AG04450 (cell line): ENCODE measurements around the gene CCDC136. TPM values are rescaled to one million over a fixed set of nuclear protein-coding genes. Genes with fewer than 3 reads are reported as not detected.
A peak's percentile ranks its signal among the peaks of the same experiment; 100 is the strongest.

Experiments used
- CTCF ChIA-PET: fragments of 300-600, 350-600 bp; formaldehyde crosslinking; extraction: SDS; loops from one replicate; lab custom pipeline; 2022; ENCODE audit warnings: antibody characterized with exemption, inconsistent platforms; lab: Charles Lee
- POLR2A ChIA-PET: fragments of 350-600 bp; formaldehyde crosslinking; extraction: SDS; loops from one replicate; lab custom pipeline; 2021; ENCODE audit warnings: antibody characterized with exemption, inconsistent platforms; lab: Yijun Ruan, JAX
- DNase-seq: peaks from one replicate; pipeline ENCODE4 v3.0.0-alpha.2; 2011; ENCODE audit warnings: low read depth, low spot score
- H3K27ac ChIP-seq: one replicate; pipeline ENCODE4 v1.5.1; 2012; ENCODE audit warnings: low read depth, low read length, control low read depth
- H3K27me3 ChIP-seq: one replicate; pipeline ENCODE4 v1.6.0; 2012; ENCODE audit warnings: low read length; ENCODE audit not compliant: control insufficient read depth, insufficient read depth
- H3K4me3 ChIP-seq: 2 replicates; pipeline ENCODE4 v1.5.1; 2011; ENCODE audit warnings: mild to moderate bottlenecking, low read depth, low read length, control low read depth
- H3K9me3 ChIP-seq: 2 replicates; pipeline ENCODE4 v1.5.1; 2012; ENCODE audit warnings: low read length; ENCODE audit not compliant: control insufficient read depth, insufficient read depth
- polyA plus RNA-seq: library from polyadenylated mRNA; depleted of rRNA; stranded (reverse); fragments of >200 nt; gene quantifications from 2 replicates; pipeline ENCODE4 v1.2.3, GENCODE V29; 2011
- TF ChIP-seq, protein P1 (sequence below): IDR thresholded peaks from 2 replicates; pipeline ENCODE4 v1.5.1; 2011; ENCODE audit warnings: low read depth, low read length, control low read depth, inconsistent platforms

The CCDC136 gene
- polyA plus RNA-seq, 1 experiment = 19.7 TPM

DNA sequence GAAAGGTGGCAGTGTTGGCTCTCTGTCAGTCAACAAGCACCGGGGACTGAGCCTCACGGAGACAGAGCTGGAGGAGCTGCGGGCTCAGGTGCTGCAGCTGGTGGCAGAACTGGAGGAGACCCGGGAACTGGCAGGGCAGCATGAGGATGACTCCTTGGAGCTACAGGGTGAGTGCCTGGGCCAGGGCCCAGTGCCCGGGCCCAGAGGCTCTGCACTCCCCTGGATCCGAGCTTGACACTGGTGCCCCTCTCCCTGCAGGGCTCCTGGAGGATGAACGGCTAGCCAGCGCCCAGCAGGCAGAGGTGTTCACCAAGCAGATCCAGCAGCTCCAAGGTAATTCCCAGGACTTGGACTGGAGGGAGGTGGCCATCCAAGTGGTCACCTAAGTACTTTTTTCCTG lies 2.7 kb downstream of the CCDC136 start:
- no peak overlapping the region for H3K27ac ChIP-seq
- ChIA-PET CTCF (no interaction called here), POLR2A (no interaction called here)
- H3K4me3 ChIP-seq = no peak overlapping the region
- DNase-seq = no peak
- TF ChIP-seq, protein P1, sequence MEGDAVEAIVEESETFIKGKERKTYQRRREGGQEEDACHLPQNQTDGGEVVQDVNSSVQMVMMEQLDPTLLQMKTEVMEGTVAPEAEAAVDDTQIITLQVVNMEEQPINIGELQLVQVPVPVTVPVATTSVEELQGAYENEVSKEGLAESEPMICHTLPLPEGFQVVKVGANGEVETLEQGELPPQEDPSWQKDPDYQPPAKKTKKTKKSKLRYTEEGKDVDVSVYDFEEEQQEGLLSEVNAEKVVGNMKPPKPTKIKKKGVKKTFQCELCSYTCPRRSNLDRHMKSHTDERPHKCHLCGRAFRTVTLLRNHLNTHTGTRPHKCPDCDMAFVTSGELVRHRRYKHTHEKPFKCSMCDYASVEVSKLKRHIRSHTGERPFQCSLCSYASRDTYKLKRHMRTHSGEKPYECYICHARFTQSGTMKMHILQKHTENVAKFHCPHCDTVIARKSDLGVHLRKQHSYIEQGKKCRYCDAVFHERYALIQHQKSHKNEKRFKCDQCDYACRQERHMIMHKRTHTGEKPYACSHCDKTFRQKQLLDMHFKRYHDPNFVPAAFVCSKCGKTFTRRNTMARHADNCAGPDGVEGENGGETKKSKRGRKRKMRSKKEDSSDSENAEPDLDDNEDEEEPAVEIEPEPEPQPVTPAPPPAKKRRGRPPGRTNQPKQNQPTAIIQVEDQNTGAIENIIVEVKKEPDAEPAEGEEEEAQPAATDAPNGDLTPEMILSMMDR = no peak
- H3K27me3 ChIP-seq = peaks cover 6% of the 10 kb centered on the region
- H3K9me3 ChIP-seq = no peaks in the 10 kb centered on the region; the same call in 1 of the 2 replicates

DNA sequence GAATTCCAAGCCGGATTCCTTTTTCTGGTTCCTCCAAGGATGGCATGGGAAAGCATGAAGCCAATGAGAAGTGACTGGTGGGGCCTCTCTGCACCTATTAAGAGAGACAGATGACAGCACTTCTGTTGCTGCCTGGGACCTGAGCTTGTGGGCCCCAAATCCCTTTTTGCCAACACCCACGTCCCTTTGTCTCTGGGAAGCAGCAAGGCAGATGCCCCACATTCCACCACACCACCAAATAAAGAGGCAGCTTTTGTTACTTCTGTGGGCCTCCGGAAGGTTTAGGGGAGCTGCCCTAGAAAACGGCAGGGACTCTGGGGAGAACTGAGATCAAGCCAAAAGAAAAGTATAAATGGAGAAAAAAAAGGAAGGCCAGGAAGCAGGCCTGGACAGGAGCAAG lies 3.4 kb downstream of the CCDC136 start:
- ChIA-PET POLR2A (no interaction called here), CTCF (no interaction called here)
- no peak for DNase-seq
- Histone ChIP-seq H3K27ac (no peak overlapping the region), H3K9me3 (no peaks in the 10 kb centered on the region; the same call in 1 of the 2 replicates), H3K27me3 (peaks cover 4% of the 10 kb centered on the region), H3K4me3 (no peak overlapping the region)
- TF ChIP-seq, protein P1 = no peak

DNA sequence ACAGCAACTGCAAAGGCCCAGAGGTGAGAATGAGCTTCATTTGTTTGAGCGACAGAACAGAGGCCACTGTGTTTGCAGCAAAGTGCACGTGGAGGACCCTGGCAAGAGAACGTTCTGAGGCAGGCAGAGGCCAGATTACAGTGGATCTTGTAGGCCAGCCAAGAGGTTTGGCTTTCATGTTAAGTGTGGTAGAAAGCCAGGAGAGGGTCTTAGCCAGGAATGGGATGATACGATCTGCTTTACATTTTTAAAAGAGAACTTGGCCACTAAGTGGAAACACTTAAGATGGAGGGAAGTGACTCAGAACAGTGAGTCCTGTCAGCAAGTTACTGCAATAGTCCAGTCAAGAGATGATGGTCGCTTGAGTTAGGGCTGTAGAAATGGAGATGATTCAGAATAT lies 4.6 kb downstream of the CCDC136 start:
- CTCF ChIA-PET = no interaction called here
- H3K9me3 ChIP-seq = no peaks in the 10 kb centered on the region; the same call in 1 of the 2 replicates
- H3K27ac ChIP-seq = no peak overlapping the region
- TF ChIP-seq, protein P1 = no peak
- no peaks in the 10 kb centered on the region for H3K27me3 ChIP-seq
- POLR2A ChIA-PET = no interaction called here
- peak; percentile 39 for DNase-seq
- H3K4me3 ChIP-seq = no peak overlapping the region

DNA sequence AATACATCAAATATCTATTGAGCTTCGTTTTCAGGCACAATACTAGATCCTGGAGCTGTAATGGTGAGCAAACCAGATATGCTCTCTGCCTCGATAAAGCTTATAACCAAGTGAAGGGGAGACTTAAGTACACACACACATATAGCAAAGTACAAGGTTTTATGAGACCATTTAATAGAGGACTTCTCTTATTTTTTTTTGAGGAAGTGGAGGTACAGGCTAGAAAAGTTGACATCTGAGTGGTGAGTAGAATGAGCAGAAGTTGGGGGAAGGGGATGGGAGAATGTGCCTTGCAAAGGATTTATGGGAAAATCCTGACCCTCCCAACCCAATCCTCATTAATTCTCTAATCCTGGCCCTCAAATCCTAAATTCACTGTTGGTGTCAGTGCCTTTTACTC lies 7.7 kb downstream of the CCDC136 start:
- H3K27me3 ChIP-seq = no peaks in the 10 kb centered on the region
- DNase-seq = no peak
- ChIA-PET CTCF (no interaction called here), POLR2A (no interaction called here)
- H3K9me3 ChIP-seq = no peaks in the 10 kb centered on the region
- H3K4me3 ChIP-seq = no peak overlapping the region
- no peak overlapping the region for H3K27ac ChIP-seq
- TF ChIP-seq, protein P1 = no peak

DNA sequence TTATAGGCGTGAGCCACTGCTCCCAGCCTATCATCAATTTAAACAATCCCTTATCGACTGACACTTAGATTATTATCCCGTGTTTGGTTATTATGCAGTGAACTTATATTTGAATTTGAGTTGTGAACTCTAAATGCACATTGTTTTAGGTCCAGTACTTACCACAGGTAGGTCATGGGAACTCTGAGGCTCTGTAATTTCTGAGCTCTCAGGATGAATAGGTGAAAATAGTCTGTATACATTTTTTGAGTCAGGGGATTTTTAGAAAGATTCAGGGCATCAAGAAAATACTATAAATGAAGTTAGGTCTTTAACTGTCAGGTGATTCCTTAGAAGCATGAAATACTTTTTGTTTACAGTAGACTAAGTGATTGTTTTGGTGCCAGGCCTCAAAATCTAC lies 8.8 kb downstream of the CCDC136 start:
- Histone ChIP-seq H3K9me3 (no peaks in the 10 kb centered on the region), H3K27ac (no peak overlapping the region), H3K27me3 (no peaks in the 10 kb centered on the region), H3K4me3 (no peak overlapping the region)
- TF ChIP-seq, protein P1 = no peak
- ChIA-PET POLR2A (no interaction called here), CTCF (no interaction called here)
- DNase-seq = no peak
